ENCODE results near the gene DNAH17.

Gene DNAH17

DNA sequence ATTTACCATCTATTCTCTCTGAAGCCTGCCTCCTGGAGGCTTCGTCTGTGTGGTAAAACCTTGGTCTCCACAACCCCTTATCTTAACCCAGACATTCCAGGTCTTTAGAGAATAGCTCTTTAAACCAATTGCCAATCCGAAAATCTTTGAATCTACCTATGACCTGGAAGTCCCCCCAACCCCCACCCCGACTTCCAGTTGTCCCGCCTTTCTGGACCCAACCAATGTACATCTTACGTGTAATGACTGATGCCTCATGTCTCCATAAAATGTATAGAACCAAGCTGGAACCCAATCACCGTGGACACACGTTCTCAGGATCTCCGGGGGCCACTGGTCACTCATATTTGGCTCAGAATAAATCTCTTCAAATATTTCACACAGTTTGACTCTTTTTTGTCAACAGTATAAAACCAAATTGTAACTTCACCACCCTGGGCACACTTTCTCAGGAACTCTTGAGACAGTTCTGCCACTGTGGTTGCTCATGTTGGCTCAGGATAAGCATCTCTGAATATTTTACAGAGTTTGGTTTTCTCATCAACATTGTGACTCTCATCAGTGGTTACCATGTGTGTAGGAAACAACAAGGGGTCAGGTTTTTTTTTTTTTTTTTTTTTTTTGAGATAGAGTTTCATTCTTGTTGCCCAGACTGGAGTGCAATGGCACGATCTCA lies 18.1 kb upstream of the DNAH17 start:
- H3K9ac ChIP-seq (ENCODE audit: low read depth, low read length): no peak overlapping the region
- H3K9me3 ChIP-seq (ENCODE audit: control insufficient read depth, insufficient read depth, low read length): no peaks in the 10 kb centered on the region
- peaks cover 13% of the 10 kb centered on the region for H3K4me1 ChIP-seq (ENCODE audit: insufficient read depth, low read length)
- no peaks in the 10 kb centered on the region for H3K36me3 ChIP-seq (ENCODE audit: insufficient read depth, low read length)

GRCh38 chr17:78592991-78593329 lies 15.8 kb upstream of the DNAH17 start:
- H3K9ac ChIP-seq (ENCODE audit: low read depth, low read length): no peak overlapping the region
- H3K36me3 ChIP-seq (ENCODE audit: insufficient read depth, low read length): no peaks in the 10 kb centered on the region
- no peaks in the 10 kb centered on the region for H3K9me3 ChIP-seq (ENCODE audit: control insufficient read depth, insufficient read depth, low read length)
- H3K4me1 ChIP-seq (ENCODE audit: insufficient read depth, low read length): peaks cover 13% of the 10 kb centered on the region

GRCh38 chr17:78591263-78591671 lies 14.1 kb upstream of the DNAH17 start:
- H3K9me3 ChIP-seq (ENCODE audit: control insufficient read depth, insufficient read depth, low read length): no peaks in the 10 kb centered on the region
- H3K9ac ChIP-seq (ENCODE audit: low read depth, low read length): no peak overlapping the region
- H3K36me3 ChIP-seq (ENCODE audit: insufficient read depth, low read length): no peaks in the 10 kb centered on the region
- peaks cover 3% of the 10 kb centered on the region; the same call in 1 of the 2 replicates for H3K4me1 ChIP-seq (ENCODE audit: insufficient read depth, low read length)

DNA sequence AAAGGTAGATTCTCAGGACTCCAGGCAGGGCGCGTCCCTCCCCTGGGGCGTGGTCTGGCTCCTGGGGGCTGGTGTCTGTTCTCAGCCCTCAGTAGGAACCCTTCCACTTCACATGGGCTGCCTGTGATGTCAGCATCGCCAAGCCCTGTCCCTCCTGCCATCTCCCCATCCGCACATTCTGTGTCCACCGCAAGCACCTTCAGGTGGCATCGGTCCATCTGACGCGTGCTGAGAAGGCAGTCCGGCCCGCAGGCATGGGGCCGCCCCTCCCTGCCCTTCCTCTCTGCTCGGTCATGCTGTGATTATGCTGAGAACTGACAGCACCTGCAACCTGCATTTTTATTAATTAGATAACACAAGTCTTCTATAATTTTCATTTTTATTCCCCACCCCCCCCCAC lies 12.7 kb upstream of the DNAH17 start:
- Histone ChIP-seq H3K36me3 (ENCODE audit: insufficient read depth, low read length) (no peaks in the 10 kb centered on the region), H3K4me1 (ENCODE audit: insufficient read depth, low read length) (peaks cover 3% of the 10 kb centered on the region; the same call in 1 of the 2 replicates), H3K9me3 (ENCODE audit: control insufficient read depth, insufficient read depth, low read length) (no peaks in the 10 kb centered on the region), H3K9ac (ENCODE audit: low read depth, low read length) (no peak overlapping the region)

- peaks cover 3% of the 10 kb centered on the region; the same call in 1 of the 2 replicates for H3K4me1 ChIP-seq (ENCODE audit: insufficient read depth, low read length)
- no peaks in the 10 kb centered on the region for H3K9me3 ChIP-seq (ENCODE audit: control insufficient read depth, insufficient read depth, low read length)
- no peak overlapping the region for H3K9ac ChIP-seq (ENCODE audit: low read depth, low read length)
- H3K36me3 ChIP-seq (ENCODE audit: insufficient read depth, low read length): no peaks in the 10 kb centered on the region
Measured at GRCh38 chr17:78589031-78589675, 12.0 kb upstream of the DNAH17 start.

DNA sequence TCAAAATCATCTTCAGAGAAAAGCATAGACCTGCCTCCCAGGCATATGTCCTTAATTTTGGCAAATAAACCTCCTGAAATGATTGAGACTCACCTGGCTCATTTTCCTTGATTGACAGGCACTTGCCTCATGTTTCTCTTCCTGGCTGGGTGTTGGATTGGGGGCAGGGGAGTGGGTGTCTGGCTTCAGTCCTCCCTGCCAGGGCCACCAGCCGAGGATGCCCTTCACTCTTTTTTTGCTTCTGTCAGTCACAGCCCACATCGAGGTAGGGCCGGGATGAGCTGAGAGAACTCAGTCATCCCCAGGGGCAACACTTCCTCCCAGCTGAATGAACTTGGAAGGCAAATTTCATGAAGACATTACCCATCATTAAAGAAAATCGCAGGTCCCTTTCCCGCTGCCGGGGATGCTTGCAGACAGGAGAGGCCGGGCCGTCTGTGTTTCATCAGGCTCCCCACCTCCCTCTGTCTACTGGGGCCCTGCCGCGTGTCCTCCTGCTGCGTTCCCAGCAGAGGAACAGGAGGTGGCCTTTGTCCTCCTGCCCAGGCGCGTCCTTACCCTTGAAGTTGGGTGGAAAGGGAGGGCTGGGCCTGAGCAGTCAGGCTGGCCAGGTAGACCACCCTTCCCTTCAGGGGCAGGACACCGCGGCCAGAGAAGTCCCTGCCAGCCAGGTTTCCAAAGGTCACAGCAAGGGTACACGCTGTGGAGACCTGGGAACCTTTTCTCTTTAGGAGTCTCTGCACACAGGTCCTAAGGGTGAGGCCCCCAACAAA lies 11.2 kb upstream of the DNAH17 start:
- Histone ChIP-seq H3K36me3 (ENCODE audit: insufficient read depth, low read length) (no peaks in the 10 kb centered on the region), H3K9me3 (ENCODE audit: control insufficient read depth, insufficient read depth, low read length) (no peaks in the 10 kb centered on the region), H3K4me1 (ENCODE audit: insufficient read depth, low read length) (peaks cover 3% of the 10 kb centered on the region; the same call in 1 of the 2 replicates), H3K9ac (ENCODE audit: low read depth, low read length) (no peak overlapping the region)

DNA sequence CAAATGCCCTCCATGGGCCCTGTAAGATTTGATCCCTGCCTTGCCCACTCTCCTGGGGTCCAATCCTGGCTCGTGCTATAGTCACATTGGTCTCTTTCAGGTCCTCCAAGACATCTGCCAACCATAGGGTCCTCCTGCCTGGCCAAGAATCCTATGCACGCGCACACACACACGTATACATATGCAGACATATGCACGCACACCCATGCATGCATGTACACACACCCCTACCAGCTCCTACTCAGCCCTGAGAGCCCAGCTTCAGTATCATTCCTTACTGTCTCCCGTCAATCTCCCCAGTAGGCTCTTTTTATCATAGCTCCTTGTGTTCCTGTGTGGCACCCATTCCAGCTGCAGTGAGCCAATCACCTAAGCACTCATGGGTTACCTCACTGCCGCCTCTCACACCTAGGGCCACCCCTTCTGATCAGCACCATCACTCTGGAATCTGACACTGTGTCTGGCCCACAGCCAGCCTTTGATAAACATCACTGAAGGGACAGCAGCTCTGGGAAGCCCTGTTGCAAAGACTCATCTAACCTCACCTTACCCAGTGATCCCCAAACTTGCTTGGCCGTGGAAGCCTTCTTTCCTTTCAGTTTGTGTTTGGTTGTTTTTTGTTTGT lies 7.9 kb upstream of the DNAH17 start:
- no peaks in the 10 kb centered on the region for H3K36me3 ChIP-seq (ENCODE audit: insufficient read depth, low read length)
- H3K9me3 ChIP-seq (ENCODE audit: control insufficient read depth, insufficient read depth, low read length): no peaks in the 10 kb centered on the region
- no peak overlapping the region for H3K9ac ChIP-seq (ENCODE audit: low read depth, low read length)
- H3K4me1 ChIP-seq (ENCODE audit: insufficient read depth, low read length): no peaks in the 10 kb centered on the region; the same call in 1 of the 2 replicates

DNA sequence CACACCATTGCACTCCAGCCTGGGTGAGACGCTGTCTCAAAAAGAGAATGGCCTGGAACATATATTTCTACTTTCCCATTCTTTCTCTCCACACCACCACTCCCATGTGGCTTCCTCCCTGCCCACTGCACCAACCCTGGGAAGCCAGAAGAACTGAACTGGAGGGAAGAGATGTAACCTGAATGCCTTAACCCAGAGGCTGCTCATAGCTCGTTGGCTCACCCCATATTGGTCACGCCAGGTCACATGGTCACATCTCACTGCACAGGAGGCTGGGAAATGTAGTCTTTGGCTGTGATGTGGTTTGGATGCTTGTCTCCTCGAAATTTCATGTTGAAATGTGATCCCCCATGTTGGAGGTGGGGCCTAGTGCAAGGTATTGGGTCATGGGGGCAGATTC lies 5.9 kb upstream of the DNAH17 start:
- Histone ChIP-seq H3K36me3 (ENCODE audit: insufficient read depth, low read length) (no peaks in the 10 kb centered on the region), H3K9ac (ENCODE audit: low read depth, low read length) (no peak overlapping the region), H3K9me3 (ENCODE audit: control insufficient read depth, insufficient read depth, low read length) (no peaks in the 10 kb centered on the region), H3K4me1 (ENCODE audit: insufficient read depth, low read length) (no peaks in the 10 kb centered on the region)

DNA sequence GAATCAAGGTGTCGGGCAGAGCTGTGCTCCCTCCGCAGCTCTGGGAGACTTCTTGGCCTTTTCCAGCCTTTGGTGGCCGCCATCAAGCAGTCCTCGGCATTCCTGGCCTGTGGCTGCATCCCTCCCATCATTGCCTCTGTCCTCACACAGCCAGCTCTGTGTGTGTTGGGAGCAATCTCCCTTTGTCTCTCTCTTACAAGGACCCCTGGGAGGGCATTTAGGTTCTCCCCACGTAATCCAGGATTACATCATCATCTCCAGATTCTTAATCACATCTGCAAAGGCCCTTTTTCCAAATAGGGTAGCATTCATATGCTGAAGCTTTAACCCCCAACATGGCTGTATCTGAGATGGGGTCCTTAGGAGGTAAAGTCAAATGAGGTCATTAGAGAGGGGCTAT lies 4.1 kb upstream of the DNAH17 start:
- H3K9ac ChIP-seq (ENCODE audit: low read depth, low read length): no peak overlapping the region
- H3K36me3 ChIP-seq (ENCODE audit: insufficient read depth, low read length): no peaks in the 10 kb centered on the region
- no peaks in the 10 kb centered on the region for H3K9me3 ChIP-seq (ENCODE audit: control insufficient read depth, insufficient read depth, low read length)
- H3K4me1 ChIP-seq (ENCODE audit: insufficient read depth, low read length): no peaks in the 10 kb centered on the region

DNA sequence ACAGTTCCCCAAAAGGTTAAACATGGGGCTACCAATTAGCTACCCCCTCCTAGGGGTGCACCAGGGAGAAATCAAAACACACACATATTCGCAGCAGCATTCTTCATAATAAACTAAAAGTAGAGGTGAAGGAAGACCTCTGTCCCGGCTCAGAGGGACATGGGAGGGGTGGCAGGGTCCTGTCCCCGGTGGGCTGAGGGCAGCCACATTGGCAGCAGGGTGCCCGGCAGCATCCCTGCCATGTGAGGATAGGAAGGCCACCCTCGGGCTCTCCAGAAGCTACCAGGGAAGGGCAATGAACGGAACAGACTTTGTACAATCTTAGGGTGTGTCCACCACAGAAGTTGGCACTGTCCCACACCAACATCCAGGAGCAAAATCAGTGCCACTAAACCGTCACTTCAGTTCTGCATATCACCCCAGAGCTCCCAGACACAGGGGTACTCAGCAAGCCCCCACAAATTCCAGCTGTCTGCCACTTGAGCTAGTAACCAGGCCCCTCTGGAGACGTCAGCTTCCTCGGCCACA lies 3.1 kb upstream of the DNAH17 start:
- no peaks in the 10 kb centered on the region for H3K9me3 ChIP-seq (ENCODE audit: control insufficient read depth, insufficient read depth, low read length)
- no peaks in the 10 kb centered on the region for H3K36me3 ChIP-seq (ENCODE audit: insufficient read depth, low read length)
- no peak overlapping the region for H3K9ac ChIP-seq (ENCODE audit: low read depth, low read length)
- H3K4me1 ChIP-seq (ENCODE audit: insufficient read depth, low read length): no peaks in the 10 kb centered on the region

- no peak overlapping the region for H3K9ac ChIP-seq (ENCODE audit: low read depth, low read length)
Measured at GRCh38 chr17:78576389-78577112, 645 bp downstream of the DNAH17 start.

GRCh38 chr17:78575899-78576298 lies 1.3 kb downstream of the DNAH17 start:
- no peak overlapping the region for H3K9ac ChIP-seq (ENCODE audit: low read depth, low read length)
- H3K4me1 ChIP-seq (ENCODE audit: insufficient read depth, low read length): no peaks in the 10 kb centered on the region
- H3K9me3 ChIP-seq (ENCODE audit: control insufficient read depth, insufficient read depth, low read length): no peaks in the 10 kb centered on the region
- H3K36me3 ChIP-seq (ENCODE audit: insufficient read depth, low read length): no peaks in the 10 kb centered on the region

More at GRCh38 chr17:78576389-78577112, 645 bp downstream of the DNAH17 start:
- Histone ChIP-seq H3K4me1 (ENCODE audit: insufficient read depth, low read length) (no peaks in the 10 kb centered on the region), H3K9me3 (ENCODE audit: control insufficient read depth, insufficient read depth, low read length) (no peaks in the 10 kb centered on the region), H3K36me3 (ENCODE audit: insufficient read depth, low read length) (no peaks in the 10 kb centered on the region)

DNA sequence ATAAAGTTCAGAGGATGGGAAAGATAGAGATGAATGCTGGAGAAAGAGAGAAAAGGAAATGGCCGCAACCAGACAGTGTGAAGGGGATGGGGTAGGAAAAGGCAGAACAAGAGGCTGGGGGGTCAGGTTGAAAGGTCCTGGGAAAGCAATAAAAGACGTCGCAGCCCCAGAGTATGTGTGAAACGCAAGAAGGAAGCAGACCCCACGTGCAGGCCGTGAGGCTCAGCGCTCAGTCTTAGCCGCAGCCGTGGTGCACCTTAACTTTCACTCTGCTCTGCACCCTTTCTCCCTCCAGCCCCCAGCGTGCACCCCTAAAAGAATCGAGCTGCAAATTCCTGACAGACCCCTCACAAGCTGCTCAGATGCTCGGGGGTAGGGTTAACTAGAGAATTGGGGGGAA lies 1.9 kb downstream of the DNAH17 start:
- no peak overlapping the region for H3K9ac ChIP-seq (ENCODE audit: low read depth, low read length)
- no peaks in the 10 kb centered on the region for H3K36me3 ChIP-seq (ENCODE audit: insufficient read depth, low read length)
- no peaks in the 10 kb centered on the region for H3K9me3 ChIP-seq (ENCODE audit: control insufficient read depth, insufficient read depth, low read length)
- H3K4me1 ChIP-seq (ENCODE audit: insufficient read depth, low read length): no peaks in the 10 kb centered on the region

DNA sequence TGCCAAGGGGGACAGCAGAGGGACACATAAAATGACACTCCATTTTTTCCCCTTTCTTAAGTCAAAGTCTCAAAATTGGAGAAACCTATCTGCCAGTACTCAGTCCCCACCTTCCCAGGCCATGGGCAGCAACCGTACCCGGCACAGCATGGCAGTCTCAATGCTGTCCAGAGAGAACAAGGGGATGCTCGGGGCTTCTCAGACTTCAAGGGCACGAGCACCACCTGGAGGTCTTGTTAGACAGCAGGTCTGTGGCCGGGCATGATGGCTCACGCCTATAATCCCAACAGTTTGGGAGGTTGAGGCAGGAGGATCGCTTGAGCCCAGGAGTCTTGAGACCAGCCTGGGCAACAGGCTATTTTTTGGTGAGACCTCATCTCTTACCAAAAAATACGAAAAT lies 3.2 kb downstream of the DNAH17 start:
- no peaks in the 10 kb centered on the region for H3K9me3 ChIP-seq (ENCODE audit: control insufficient read depth, insufficient read depth, low read length)
- H3K36me3 ChIP-seq (ENCODE audit: insufficient read depth, low read length): no peaks in the 10 kb centered on the region
- no peaks in the 10 kb centered on the region for H3K4me1 ChIP-seq (ENCODE audit: insufficient read depth, low read length)
- no peak overlapping the region for H3K9ac ChIP-seq (ENCODE audit: low read depth, low read length)

All from ES-I3 (cell line).